A673 (cell line): ENCODE results near the gene GSG1L. TPM values are rescaled to one million over a fixed set of nuclear protein-coding genes. Genes with fewer than 3 reads are reported as not detected.

Experiments
- BruUV-seq: library from RNA; stranded (reverse); fragments of 400-500 nt; replicated peaks from 2 replicates; lab custom pipeline; 2021; lab: Mats Ljungman, UMichigan
- CTCF ChIA-PET: fragments of 300-600 bp; sonication (Branson Sonifier 250); formaldehyde crosslinking; loops from one replicate; lab custom pipeline; 2022; ENCODE audit warnings: antibody characterized with exemption; lab: Charles Lee
- POLR2A ChIA-PET: fragments of 300-600 bp; sonication (Branson Sonifier 250); formaldehyde crosslinking; loops from one replicate; lab custom pipeline; 2022; ENCODE audit warnings: antibody characterized with exemption; ENCODE audit not compliant: low non-redundant PET; lab: Charles Lee
- DNase-seq: peaks from one replicate; pipeline ENCODE4 v3.0.0-alpha.2; 2015; ENCODE audit warnings: low spot score
- H3K27ac ChIP-seq: fragments of 200-600 bp; sonication (generic); 2 replicates; pipeline ENCODE4 v1.5.1; 2016; ENCODE audit warnings: mixed run types, low read depth, mild to moderate bottlenecking, mixed read lengths, antibody characterized with exemption, low read length; ENCODE audit not compliant: poor library complexity, severe bottlenecking
- H3K27me3 ChIP-seq: fragments of 200-600 bp; sonication (generic); replicated peaks from 2 replicates; pipeline ENCODE4 v1.6.1; 2017; ENCODE audit warnings: mixed run types, low read depth, mild to moderate bottlenecking, mixed read lengths, antibody characterized with exemption, low read length; ENCODE audit not compliant: insufficient read depth, poor library complexity
- H3K36me3 ChIP-seq: fragments of 200-600 bp; sonication (generic); 2 replicates; pipeline ENCODE4 v1.6.1; 2016; ENCODE audit warnings: mixed run types, mild to moderate bottlenecking, mixed read lengths, antibody characterized with exemption, low read length; ENCODE audit not compliant: insufficient read depth, poor library complexity, severe bottlenecking
- H3K4me1 ChIP-seq: fragments of 200-600 bp; sonication (generic); 2 replicates; pipeline ENCODE4 v1.6.1; 2017; ENCODE audit warnings: mixed run types, mild to moderate bottlenecking, mixed read lengths, antibody characterized with exemption, low read length; ENCODE audit not compliant: insufficient read depth, poor library complexity, severe bottlenecking
- H3K4me3 ChIP-seq: fragments of 200-600 bp; sonication (generic); 2 replicates; pipeline ENCODE4 v1.5.1; 2016; ENCODE audit warnings: low read depth, mixed run types, mild to moderate bottlenecking, mixed read lengths, low read length; ENCODE audit not compliant: poor library complexity, severe bottlenecking
- H3K9me3 ChIP-seq: fragments of 200-600 bp; sonication (generic); 2 replicates; pipeline ENCODE4 v1.6.1; 2016; ENCODE audit warnings: mixed run types, low read depth, mild to moderate bottlenecking, mixed read lengths, antibody characterized with exemption, low read length; ENCODE audit not compliant: poor library complexity, severe bottlenecking
- CTCF ChIP-seq: fragments of 300-800, 200-600 bp; sonication (generic); conservative IDR thresholded peaks from 2 replicates; pipeline ENCODE4 v1.5.1; 2017; ENCODE audit warnings: low read depth, mild to moderate bottlenecking, antibody characterized with exemption, low read length, moderate library complexity, mixed read lengths
- EZH2 ChIP-seq: fragments of 200-600 bp; sonication (generic); IDR thresholded peaks from 2 replicates; pipeline ENCODE4 v1.6.1; 2017; ENCODE audit warnings: borderline replicate concordance, low read depth, mild to moderate bottlenecking, mixed read lengths, antibody characterized with exemption, low read length; ENCODE audit not compliant: poor library complexity, severe bottlenecking
- intact Hi-C: fragments of 100-400 bp; cut with micrococcal nuclease; formaldehyde crosslinking; loops from one replicate; pipeline ENCODE4 v1.10.0; 2022; ENCODE audit not compliant: unreplicated experiment
- total RNA-seq: library from RNA; stranded (reverse); gene quantifications from 2 replicates; pipeline ENCODE4 v1.2.3, GENCODE V29; 2021

The GSG1L gene
- total RNA-seq, 1 experiment from 2014 or later: not detected

DNA sequence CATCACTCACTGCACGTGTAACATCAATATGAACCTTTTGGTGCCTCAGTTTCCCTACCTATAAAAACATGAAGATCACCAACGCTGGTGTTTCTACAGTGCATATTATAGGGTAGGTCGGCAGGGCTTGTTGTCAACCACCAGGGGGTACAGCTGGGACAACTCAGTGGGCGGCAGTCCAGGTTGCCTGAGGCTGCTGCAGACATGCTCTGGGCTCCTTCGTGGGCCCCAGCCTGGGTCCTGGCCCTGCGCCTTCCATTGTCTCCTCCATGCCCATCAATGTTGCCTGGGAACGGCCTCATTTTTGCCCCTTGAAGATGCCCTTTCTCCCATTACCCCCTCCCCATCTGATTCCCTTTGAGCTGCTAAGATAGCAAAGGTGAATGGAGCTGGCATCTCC lies 89.8 kb downstream of the GSG1L start:
- POLR2A ChIA-PET: no interaction called here
- peak; percentile 24 for DNase-seq
- TF ChIP-seq EZH2 (no peak), CTCF (no peak)
- CTCF ChIA-PET: interaction anchor here (1.3 to 1.9 kb wide), 2 partner anchors 90 to 97 kb away, joined by 3 to 14 read pairs; no protein-coding TSS in a partner anchor
- Histone ChIP-seq H3K27me3 (no peaks in the 10 kb centered on the region), H3K4me1 (no peaks in the 10 kb centered on the region), H3K27ac (no peak overlapping the region), H3K4me3 (no peak overlapping the region), H3K9me3 (no peaks in the 10 kb centered on the region), H3K36me3 (no peaks in the 10 kb centered on the region)
- no TSS peak for BruUV-seq
- intact Hi-C loops: loop anchor here (5.0 kb wide), 1 partner anchor 244 kb away; no protein-coding TSS in a partner anchor

DNA sequence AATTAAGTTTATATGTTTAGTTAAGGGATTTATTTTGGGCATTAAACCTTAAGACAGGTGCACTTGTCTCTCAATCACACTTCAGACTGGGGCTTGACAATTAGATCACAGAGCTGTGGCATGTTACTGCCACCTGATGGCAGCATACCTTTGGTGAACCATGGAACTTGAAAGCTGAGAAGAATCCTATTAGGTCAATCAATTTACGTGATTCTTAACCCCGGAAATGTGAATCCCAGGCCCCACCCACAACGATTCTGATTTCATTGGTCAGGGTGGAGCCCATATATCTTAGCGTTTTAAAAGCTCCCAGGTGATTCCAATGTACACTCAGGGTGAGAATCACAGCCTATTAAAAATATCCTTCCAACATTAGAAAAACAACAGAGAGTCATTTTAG lies 91.0 kb downstream of the GSG1L start:
- DNase-seq: peak; percentile 57
- no peak for TF ChIP-seq EZH2
- peak; percentile 73 for TF ChIP-seq CTCF
- Histone ChIP-seq H3K4me3 (no peak overlapping the region), H3K27ac (no peak overlapping the region), H3K4me1 (no peaks in the 10 kb centered on the region), H3K27me3 (no peaks in the 10 kb centered on the region), H3K9me3 (no peaks in the 10 kb centered on the region), H3K36me3 (no peaks in the 10 kb centered on the region)
- POLR2A ChIA-PET: no interaction called here
- intact Hi-C loops: loop anchor here (1.0 to 5.0 kb wide), 2 partner anchors 98 to 245 kb away; no protein-coding TSS in a partner anchor
- BruUV-seq: no TSS peak
- CTCF ChIA-PET: interaction anchor here (0.6 to 1.9 kb wide), 8 partner anchors 43 to 423 kb away, joined by 3 to 17 read pairs (median 4); partner anchors contain the start of gene GTF3C1

GRCh38 chr16:27969574-27969973 lies 93.9 kb downstream of the GSG1L start:
- Histone ChIP-seq H3K9me3 (no peaks in the 10 kb centered on the region), H3K27ac (no peak overlapping the region), H3K4me3 (no peak overlapping the region), H3K27me3 (no peaks in the 10 kb centered on the region), H3K36me3 (no peaks in the 10 kb centered on the region), H3K4me1 (no peaks in the 10 kb centered on the region)
- no peak for DNase-seq
- CTCF ChIA-PET: no interaction called here
- TF ChIP-seq EZH2 (no peak), CTCF (no peak)
- POLR2A ChIA-PET: no interaction called here
- no TSS peak for BruUV-seq
- intact Hi-C loops: no loop called here
